Jurkat, Clone E6-1 (cell line): ENCODE data around the gene CREB5.

Experiments used
- DNase-seq: peaks from one replicate; pipeline ENCODE4 v3.0.0-alpha.2; 2011; ENCODE audit warnings: low read depth, low spot score
- H3K4me3 ChIP-seq: 2 replicates; pipeline ENCODE4 v1.5.1; 2011; ENCODE audit warnings: mild to moderate bottlenecking, low read length, control low read depth, moderate library complexity

CREB5 gene

DNA sequence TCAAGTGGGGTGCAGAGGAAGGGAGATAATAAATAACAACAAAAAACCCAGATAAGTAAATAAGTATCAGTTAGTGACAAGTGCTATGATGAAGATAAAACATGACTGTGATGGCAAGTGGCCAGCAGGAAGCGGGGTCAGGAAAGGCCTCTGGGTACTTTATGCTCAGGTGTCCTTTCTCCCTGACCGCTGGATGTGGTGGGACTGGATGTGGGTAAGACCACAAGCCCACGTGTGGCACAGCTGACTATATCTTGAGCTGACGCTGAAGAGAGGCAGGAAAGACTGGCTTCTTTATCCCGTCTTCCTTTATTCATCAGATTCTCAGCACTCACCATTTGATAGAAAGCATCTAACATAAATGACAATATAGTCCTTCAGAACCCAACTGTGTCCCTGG is 87.8 kb downstream of the CREB5 start:
- H3K4me3 ChIP-seq, result no peak overlapping the region
- peak; percentile 48 for DNase-seq

DNA sequence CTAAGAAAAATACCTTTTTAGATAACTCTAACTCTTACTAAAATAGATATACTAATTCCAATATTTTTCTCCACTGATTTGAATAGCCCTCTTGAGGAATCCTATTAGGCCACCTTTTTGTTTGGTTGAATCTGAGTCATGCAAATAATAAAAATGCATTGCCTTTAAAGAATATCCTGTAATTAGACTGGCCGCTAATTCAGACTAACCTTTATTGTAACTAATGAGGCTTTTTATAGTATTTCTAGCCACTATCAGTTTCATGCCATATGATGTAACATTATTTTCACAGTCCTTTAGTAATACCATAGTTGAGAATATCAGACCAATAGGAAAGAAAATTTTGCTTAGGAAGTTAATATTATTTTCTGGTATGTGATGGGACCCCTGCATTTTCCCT is 90.1 kb downstream of the CREB5 start:
- no peak overlapping the region for H3K4me3 ChIP-seq
- DNase-seq, result no peak

DNA sequence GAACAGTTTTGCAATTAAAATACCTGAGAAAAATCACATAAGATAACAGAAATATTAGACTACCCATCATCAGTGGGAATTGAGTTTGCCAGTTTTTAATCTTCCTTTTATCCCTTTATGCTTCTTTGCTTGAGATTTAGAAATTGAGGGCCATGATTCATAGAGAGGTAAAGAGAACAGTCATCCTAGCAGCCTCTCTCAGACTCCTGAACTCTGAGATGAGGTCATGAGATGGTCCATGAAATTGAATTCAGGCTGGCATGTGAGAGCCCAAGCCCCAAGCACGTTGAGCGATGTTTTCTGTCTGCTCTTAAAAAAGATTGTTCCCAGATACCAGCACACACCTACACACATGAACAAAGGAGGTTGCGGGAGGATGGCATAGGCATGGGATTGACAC is 91.1 kb downstream of the CREB5 start:
- no peak overlapping the region for H3K4me3 ChIP-seq
- DNase-seq, result no peak

DNA sequence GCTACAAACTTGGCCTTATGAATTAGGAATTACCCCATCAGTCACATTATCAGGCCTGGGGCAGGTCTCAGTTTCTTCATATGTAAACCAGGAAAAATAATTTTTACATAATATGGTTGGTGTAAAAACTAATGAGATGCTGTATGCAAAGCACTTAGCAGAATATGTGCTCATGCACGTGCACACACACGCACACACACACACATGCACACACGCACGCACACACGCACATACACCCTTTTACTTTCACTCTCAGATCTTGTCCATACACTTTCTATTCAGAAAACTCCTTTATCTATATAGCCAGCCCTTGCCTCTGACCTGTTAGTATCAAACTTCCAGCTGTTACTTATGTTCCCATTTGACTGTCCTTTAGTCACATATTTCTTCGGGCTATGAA is 92.7 kb downstream of the CREB5 start:
- no peak for DNase-seq
- H3K4me3 ChIP-seq, result no peak overlapping the region

DNA sequence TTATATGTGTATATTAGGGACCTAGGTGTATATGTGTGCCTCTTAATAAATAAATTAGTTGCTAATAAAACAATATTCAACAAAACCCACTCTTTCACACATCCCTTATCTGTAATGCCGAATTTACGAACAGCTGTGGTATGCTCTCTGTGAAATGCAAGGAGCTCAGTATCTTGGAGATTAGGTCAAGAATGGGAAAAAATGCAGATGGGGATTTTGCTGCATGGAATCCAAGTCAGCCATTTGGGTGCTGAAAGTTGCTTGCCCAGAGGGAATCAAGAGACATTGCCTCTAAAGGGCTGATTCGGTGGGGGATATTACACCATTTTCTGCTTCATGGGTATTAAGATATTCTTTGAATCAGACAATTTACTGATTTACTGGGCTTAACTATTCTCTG is 93.5 kb downstream of the CREB5 start:
- no peak for DNase-seq

DNA sequence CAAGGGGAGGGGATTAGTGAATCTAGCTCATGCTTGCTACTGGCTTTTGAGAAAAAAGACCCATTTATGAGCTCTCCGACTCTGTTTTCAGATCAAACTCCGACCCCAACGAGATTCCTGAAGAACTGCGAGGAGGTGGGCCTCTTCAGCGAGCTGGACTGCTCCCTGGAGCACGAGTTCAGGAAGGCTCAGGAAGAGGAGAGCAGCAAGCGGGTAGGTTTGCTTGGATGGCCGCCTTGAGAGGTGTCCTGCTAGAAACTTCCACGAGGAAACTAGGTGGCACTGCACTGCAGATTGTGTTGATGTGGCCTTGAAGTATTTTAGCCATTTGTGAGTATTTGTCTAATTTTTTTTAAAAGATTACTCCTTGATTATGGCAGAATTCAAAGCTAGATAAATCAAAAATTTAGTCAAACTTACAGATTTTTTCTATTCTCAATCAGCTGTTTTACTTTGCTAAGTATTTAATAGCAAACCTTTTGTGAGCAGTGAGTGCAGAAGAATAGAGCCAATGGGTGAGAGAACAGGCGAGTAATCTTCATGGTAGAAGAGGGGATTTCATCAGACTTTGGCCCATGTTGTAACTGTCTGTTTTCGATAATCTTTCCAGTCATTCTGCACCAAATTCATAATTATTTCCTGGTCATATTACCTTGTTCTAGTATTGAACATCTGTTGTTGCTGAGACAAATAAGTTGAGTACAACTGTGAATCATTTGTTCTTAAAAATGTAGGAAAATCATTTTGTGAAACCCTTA is 95.4 kb downstream of the CREB5 start:
- no peak overlapping the region for H3K4me3 ChIP-seq
- DNase-seq, result no peak

More for the DNA sequence above, 93.5 kb downstream of the CREB5 start:
- no peak overlapping the region for H3K4me3 ChIP-seq

DNA sequence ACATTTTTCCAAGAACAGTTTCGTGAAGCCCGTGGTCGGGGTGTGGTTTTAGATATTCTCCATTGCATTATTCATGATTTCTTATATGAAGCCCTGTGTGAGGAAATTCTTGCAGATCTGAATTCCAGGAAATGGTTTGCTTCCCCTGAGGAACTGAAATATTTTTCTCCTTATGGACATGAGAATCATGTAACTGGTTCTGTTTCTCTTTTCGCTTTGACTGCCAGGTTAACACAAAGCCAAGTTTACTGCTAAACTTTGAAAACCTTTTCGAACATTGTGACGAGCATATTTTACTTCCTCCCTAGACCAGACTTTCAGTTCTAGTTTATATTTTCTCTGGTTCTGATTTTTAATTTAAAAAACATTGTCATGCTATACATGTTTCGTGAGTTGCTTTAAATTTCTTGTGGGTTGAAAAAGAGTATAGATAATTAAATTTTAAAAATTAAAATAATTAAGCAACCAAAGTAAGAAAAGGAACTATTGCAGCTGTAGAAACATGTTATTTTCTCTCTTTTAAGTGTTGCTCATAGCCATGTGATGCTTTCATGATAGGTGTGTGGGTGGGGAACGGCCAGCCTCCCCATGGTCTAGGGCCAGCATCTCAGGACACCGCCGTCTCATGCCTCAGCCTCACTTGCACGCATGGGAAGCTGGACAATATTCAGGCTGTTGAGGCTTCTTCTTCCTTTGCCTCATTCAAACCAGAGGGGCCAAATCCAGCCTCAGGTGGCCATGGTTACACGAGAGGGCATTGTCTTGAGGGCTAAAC is 97.1 kb downstream of the CREB5 start:
- no peak for DNase-seq
- H3K4me3 ChIP-seq, result no peak overlapping the region

DNA sequence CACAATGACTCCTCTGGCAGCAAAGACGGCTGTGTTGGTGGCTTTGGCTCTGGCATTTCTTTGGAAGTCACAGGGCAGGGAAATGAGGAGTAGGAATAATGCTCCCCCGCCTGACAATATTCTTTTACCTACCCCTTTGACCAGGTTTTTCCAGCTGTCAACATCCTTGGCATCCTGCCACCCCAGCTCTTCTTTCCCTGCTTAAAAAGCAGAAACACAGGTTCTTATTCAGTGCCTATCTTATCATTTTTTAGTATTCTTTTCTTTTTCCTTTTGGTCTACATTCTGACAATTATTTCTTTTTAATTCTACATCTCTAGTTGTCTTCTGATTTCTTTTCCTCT is 97.7 kb downstream of the CREB5 start:
- H3K4me3 ChIP-seq, result no peak overlapping the region
- DNase-seq, result no peak

DNA sequence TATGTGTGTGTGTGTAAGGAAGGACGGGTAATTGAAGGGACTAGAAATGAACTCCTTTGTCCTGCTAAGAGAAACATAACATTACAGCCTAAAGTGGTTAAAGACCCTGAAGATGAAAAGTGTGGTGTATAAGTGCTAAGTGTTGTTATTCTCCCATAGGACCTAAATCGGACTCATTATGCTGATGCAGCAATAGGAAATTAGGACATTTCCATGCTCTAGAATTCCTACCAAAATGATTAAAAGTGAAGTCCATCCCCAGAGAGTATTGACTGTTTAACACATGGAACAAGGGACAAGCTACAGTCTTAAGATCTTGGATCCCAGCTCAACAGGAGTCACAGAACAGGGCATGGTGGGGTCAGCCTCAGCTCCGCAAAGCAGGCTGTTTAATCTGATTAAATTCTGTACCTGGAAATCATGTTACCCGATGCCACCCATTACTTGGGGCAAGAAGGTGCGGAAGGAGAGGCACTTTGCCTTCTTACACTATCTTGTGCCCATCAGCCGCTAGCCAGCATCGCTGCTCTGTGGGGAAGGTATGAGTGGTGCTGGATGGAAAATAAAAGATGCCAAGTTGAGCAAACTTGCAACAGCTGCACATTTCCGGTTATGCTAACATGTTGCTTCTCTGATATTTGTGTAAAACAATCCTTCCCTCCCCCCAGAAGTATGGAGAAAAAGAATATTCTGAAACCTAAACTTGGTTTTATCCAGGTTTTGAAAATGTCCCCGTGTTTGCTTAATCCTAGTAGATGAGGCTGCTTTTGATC is 100.5 kb downstream of the CREB5 start:
- DNase-seq, result no peak
- no peak overlapping the region for H3K4me3 ChIP-seq

DNA sequence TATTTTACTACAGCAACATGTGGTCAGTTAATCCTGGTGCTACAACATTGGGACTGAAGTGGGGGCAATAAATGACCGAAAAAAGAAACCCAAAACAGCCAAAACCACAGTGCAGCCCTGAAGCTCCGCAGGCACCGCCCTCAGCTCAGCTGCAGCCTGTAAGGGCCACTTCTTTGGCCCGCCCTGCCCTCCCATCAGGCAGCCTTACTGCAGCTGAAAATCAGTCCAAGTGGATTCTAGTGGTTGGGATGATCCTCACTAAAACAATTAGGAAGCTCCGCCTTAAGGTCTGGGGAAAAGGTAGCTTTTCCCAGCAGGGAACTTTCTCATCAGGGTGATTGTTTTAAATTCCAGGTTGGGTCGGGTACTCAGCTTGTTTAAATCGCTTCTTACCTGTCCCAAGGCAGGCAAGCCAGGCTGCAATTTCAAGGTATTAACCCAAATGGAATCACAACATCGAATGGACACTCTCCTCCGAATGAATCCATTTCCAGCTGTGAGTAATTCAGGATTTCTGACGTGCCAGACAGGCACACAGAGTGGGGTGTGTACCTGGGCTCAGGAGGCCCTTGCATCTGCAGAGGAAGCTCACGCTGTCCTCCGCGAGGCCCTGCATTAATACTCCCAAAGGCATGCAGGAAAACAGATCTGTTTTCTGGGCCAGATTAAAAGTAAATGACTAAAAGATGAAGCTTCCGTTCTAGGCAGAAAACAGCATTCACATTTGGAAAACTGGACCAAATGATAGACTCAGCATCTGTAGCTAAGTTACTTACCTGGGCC is 104.3 kb downstream of the CREB5 start:
- no peak for DNase-seq
- no peak overlapping the region for H3K4me3 ChIP-seq

DNA sequence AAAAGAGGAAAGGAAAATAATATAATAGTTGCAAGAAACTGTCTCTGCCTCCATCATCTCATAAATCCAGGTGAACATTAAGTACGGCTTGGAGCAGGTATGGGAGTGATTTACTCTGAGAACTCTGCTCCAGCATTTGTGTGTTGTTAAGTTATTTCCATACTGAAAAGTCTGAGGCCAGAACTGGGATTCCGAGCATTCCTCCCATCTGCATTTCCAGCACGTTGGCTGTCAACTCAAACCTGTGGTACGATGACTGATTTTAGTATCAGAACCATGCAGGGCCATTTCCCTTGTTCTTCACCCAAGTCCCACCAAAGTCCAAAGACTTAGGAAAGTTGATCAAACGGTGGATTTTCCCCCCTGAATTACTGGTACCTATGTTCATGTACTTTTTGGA is 104.9 kb downstream of the CREB5 start:
- no peak for DNase-seq
- H3K4me3 ChIP-seq, result no peak overlapping the region

DNA sequence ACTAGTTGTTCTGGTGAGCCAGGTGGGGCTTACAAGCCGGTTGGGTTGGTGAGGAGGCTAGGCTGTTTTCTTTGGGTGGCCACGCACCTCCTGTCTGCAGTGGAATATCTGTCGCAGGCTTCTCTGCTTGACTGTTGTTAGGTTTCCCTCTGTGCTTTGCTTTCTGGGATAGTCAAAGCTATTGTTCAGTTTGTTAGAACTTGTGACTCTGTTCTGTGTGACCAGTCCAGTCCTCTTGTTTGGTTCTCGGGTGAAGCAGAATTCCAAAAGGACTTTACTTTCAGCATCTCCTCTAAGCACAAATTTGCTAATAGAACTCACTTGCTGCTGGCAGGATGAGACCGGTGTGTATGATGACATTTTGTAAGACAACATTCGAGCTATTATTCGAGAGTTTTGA is 105.3 kb downstream of the CREB5 start:
- no peak for DNase-seq
- no peak overlapping the region for H3K4me3 ChIP-seq

DNA sequence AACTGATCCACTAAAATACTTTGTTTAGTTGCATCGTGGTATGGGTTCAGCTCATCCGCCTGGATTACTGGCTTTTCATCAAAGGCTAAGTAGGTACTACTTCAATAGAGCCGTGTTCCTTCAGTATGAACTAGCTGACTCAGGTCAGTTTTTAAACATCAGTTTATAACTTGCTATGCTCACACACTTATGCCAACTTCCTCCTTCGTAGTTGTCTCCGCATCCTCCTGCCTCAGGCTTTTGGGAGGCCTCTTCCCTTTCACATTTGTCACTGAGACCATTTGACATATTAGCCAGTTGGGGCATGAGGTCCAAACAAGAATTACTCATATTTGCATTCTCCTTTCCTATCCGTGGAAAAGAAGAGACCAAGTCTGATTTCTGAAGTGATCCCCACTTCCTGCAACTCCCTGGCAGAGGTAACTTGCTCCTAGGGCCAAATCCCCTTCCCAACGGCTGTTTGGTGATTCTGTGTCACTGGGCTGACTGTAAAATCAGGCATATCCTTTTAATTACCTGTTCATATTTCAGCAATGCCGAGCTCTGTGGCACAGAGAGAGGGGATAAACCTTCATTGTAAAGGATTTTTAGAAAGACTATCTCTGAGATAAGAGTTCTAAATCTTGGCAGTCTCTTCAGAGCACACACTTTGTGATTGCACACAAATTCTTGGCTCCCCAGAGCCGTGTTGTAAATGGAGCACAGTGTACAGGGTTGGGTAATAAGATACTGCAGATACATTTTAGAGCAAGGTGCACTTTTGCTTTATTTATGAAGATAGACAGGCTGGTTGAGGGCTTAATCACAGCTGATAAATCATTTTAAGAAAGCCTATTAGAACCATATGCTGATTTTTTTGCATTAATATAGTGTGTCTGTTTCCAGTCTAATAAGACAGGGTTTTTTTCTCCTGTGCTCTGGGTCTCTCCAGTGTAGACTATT is 108.0 kb downstream of the CREB5 start:
- DNase-seq, result no peak

DNA sequence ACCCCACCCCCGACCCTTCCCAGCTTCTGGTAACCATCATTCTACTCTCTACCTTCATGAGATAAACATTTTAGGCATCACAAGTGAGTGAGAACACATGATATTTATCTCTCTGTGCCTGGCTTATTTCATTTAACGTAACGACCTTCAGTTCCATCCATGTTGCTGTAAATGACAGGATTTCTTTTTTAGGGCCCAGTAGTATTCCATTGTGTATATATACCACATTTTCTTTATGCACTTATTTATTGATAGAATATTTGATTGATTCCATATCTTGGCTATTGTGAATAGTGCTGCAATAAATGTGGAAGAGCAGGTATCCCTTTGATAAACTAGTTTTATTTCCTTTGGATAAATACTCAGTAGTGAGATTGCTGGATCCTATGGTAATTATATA is 112.7 kb downstream of the CREB5 start:
- H3K4me3 ChIP-seq, result no peak overlapping the region
- no peak for DNase-seq

More for the DNA sequence above, 108.0 kb downstream of the CREB5 start:
- H3K4me3 ChIP-seq, result no peak overlapping the region

DNA sequence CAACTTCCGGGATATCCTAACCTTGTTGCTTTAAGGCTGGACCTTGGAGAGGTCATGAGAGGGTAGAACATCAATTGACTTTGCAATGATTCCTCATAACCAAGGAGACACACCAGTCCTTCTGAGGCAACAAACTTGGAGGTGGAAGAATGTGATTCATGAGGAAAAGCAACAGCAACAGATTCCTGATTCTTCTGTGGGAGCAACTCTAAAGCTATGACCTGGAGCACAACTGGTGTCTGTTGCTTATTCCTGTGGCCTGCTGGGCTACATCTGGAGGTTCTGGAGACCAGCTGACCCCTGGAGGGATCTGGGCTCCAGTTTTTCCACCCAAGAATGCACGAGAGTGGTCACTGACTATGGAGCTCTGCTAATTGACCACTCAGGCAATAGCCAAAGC is 116.6 kb downstream of the CREB5 start:
- no peak for DNase-seq
- H3K4me3 ChIP-seq, result no peak overlapping the region

DNA sequence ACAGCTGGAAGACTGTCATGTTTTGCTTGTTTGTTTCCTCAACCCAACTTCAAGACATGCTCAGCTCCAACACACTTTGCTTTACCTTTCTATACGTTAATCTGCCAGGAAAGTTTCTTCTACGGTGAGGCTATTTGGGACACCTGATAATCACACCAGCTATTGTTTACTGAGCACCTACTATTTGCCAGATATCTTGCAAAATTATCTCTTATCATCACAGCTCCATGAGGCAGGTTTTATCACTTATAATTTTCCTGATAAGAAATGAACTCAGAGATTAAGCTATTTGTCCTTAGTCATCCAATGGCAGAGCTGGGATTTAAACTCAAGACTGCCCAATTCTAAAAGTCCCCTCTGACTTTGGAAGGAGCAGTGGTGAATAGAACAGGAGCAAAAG is 117.4 kb downstream of the CREB5 start:
- H3K4me3 ChIP-seq, result no peak overlapping the region
- DNase-seq, result no peak

DNA sequence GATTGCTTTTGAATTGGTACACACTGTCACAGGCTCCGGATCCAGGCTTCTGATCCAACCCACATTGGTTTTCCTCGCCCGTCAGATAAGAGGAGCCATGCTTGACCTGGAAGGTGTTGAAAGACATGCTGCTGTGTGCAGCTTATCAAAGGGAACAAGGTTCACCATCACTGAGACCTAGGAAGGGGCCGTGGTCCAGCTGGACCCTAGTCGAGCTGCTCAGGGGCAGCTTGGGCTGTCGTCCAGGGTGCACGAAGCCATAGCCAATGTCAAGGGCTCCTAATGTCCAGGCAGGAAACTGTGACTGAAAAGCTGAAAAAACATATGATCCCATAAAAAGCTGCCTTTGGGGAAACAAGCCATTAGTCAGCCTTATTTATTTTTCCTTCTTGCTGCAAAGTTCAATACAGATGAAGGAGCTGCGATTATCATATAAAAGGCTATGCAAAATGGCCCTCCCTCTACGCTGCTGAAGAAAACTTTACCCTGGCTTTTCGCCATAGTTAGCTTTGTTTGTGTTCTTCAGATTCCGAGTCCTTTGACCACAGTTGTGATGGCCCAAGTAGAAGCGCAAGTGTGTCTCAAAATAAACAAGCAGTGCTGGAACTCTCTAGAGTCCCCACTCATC is 118.0 kb downstream of the CREB5 start:
- no peak for DNase-seq
- no peak overlapping the region for H3K4me3 ChIP-seq

DNA sequence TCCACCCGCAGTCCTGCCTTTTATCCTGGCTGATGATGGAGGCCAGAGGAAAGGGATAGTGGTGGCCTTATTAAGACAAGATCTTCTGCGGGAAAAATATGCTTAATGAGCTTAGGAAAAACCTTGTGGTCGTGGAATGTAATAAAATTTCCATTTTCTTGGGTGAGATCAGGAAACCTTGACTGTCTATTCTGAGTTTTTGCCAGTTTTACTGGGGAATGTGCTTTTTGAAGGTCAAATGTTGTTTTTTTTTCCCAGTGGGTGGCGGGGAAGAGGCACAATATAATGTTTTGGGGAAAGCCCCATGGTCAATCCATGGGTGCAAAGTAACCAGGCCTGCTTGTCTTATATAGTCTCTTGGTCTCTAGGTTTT is 118.5 kb downstream of the CREB5 start:
- H3K4me3 ChIP-seq, result no peak overlapping the region

More for the DNA sequence above, 118.5 kb downstream of the CREB5 start:
- DNase-seq, result no peak
